SK-N-SH (cell line): Measurements from ENCODE around the gene GARNL3. TPM values are rescaled to one million over a fixed set of nuclear protein-coding genes. Genes with fewer than 3 reads are reported as not detected.

Source experiments
- CTCF ChIA-PET: fragments of 300-600, 350-600 bp; formaldehyde crosslinking; extraction: SDS; loops from one replicate; lab custom pipeline; 2021; lab: Yijun Ruan, JAX
- POLR2A ChIA-PET: fragments of 350-600 bp; sonication (Branson Sonifier 250); formaldehyde crosslinking; extraction: SDS; loops from one replicate; lab custom pipeline; 2020; ENCODE audit warnings: antibody characterized with exemption, inconsistent platforms; lab: Yijun Ruan, JAX
- DNase-seq: peaks from one replicate; pipeline ENCODE4 v3.0.0; 2012
- H2AFZ ChIP-seq: fragments of 200-600 bp; sonication (generic); 2 replicates; pipeline ENCODE4 v1.8.1; 2016; ENCODE audit warnings: antibody characterized with exemption, mild to moderate bottlenecking, low read depth
- H3F3A ChIP-seq: fragments of 200-600 bp; sonication (generic); replicated peaks from 2 replicates; pipeline ENCODE3; 2016; ENCODE audit warnings: antibody characterized with exemption, mild to moderate bottlenecking; ENCODE audit not compliant: insufficient read depth
- H3K27ac ChIP-seq, 2 experiments: fragments of 200-500 bp in 1 of 2; fragments of 200-600 bp in 1 of 2; sonication (Bioruptor generic) in 1 of 2; sonication (generic), shearing (Covaris generic) in 1 of 2; 2 replicates each; pipeline versions ENCODE4 v1.5.1 to v1.6.1; 2014 to 2016; ENCODE audit warnings: low read depth in 2 of 2, inconsistent platforms in 1 of 2, low read length in 1 of 2, mild to moderate bottlenecking in 1 of 2, mixed read lengths in 1 of 2
- H3K27me3 ChIP-seq: fragments of 200-600 bp; sonication (generic), shearing (Covaris generic); 2 replicates; pipeline ENCODE4 v1.6.1; 2016; ENCODE audit warnings: mixed run types; ENCODE audit not compliant: insufficient read depth
- H3K36me3 ChIP-seq, 2 experiments: fragments of 200-500 bp in 1 of 2; fragments of 200-600 bp in 1 of 2; sonication (Bioruptor generic) in 1 of 2; sonication (generic) in 1 of 2; replicated peaks in 1 of 2; 2 replicates each; pipeline versions ENCODE3 to v1.5.1; 2014 to 2016; ENCODE audit warnings: low read length in 1 of 2, mild to moderate bottlenecking in 1 of 2; ENCODE audit not compliant: insufficient read depth in 2 of 2, control insufficient read depth in 1 of 2
- H3K4me1 ChIP-seq, 2 experiments: fragments of 200-500 bp in 1 of 2; fragments of 200-600 bp in 1 of 2; sonication (Bioruptor generic) in 1 of 2; sonication (generic), shearing (Covaris generic) in 1 of 2; 2 replicates each; pipeline versions ENCODE4 v1.5.1 to v1.6.1; 2014 to 2016; ENCODE audit warnings: low read depth in 1 of 2, low read length in 1 of 2, mixed run types in 1 of 2; ENCODE audit not compliant: insufficient read depth in 2 of 2, control insufficient read depth in 1 of 2
- H3K4me2 ChIP-seq: fragments of 200-600 bp; sonication (generic), shearing (Covaris generic); 2 replicates; pipeline ENCODE4 v1.6.1; 2017; ENCODE audit warnings: mixed run types
- H3K4me3 ChIP-seq, 2 experiments: fragments of 200-500 bp in 1 of 2; fragments of 200-600 bp in 1 of 2; sonication (Bioruptor generic) in 1 of 2; sonication (generic), shearing (Covaris generic) in 1 of 2; 2 replicates each; pipeline versions ENCODE4 v1.5.1 to v1.8.1; 2014 to 2016; ENCODE audit warnings: low read depth in 2 of 2, inconsistent platforms in 1 of 2, low read length in 1 of 2, mild to moderate bottlenecking in 1 of 2, mixed read lengths in 1 of 2, moderate library complexity in 1 of 2
- H3K79me2 ChIP-seq: fragments of 200-600 bp; sonication (generic); 2 replicates; pipeline ENCODE4 v1.8.1; 2017; ENCODE audit warnings: mild to moderate bottlenecking; ENCODE audit not compliant: insufficient read depth
- H3K9ac ChIP-seq: fragments of 200-600 bp; sonication (generic); 2 replicates; pipeline ENCODE4 v1.6.1; 2017; ENCODE audit warnings: mixed run types
- H3K9me2 ChIP-seq: fragments of 200-600 bp; sonication (generic); 2 replicates; pipeline ENCODE4 v1.6.1; 2017; ENCODE audit warnings: mixed run types
- H3K9me3 ChIP-seq: fragments of 200-600 bp; sonication (generic); 2 replicates; pipeline ENCODE4 v1.6.1; 2017; ENCODE audit warnings: mixed run types, mild to moderate bottlenecking, moderate library complexity
- H4K20me1 ChIP-seq: fragments of 200-600 bp; sonication (generic); 2 replicates; pipeline ENCODE4 v1.6.1; 2017; ENCODE audit warnings: mild to moderate bottlenecking, mixed run types; ENCODE audit not compliant: insufficient read depth
- CHD2 ChIP-seq: fragments of 150-350 bp; IDR thresholded peaks from 2 replicates; pipeline ENCODE4 v1.6.1; 2018; ENCODE audit warnings: low read length; ENCODE audit not compliant: partially characterized antibody
- CTCF ChIP-seq: fragments of 200-600 bp; sonication (generic); IDR thresholded peaks from 2 replicates; pipeline ENCODE4 v1.6.1; 2017; ENCODE audit warnings: antibody characterized with exemption, mild to moderate bottlenecking, moderate library complexity
- ELF1 ChIP-seq: IDR thresholded peaks from 2 replicates; pipeline ENCODE4 v1.4.0; 2012
- FOSL2 ChIP-seq: IDR thresholded peaks from 2 replicates; pipeline ENCODE4 v1.4.0; 2012; ENCODE audit warnings: low read depth, mild to moderate bottlenecking, moderate library complexity, borderline replicate concordance
- FOXJ3 ChIP-seq: sonication (generic); formaldehyde crosslinking; IDR thresholded peaks from 2 replicates; pipeline ENCODE4 v1.5.1; 2020; ENCODE audit warnings: mild to moderate bottlenecking, missing genetic modification reagents
- GABPA ChIP-seq: IDR thresholded peaks from 2 replicates; pipeline ENCODE4 v1.4.0; 2012; ENCODE audit warnings: low read depth, mild to moderate bottlenecking
- IRF3 ChIP-seq: fragments of 150-350 bp; IDR thresholded peaks from 2 replicates; pipeline ENCODE4 v1.6.1; 2016; ENCODE audit warnings: mild to moderate bottlenecking, low read depth, low read length
- MAX ChIP-seq: IDR thresholded peaks from 2 replicates; pipeline ENCODE4 v1.4.0; 2012; ENCODE audit warnings: low read depth
- MEF2A ChIP-seq: IDR thresholded peaks from 2 replicates; pipeline ENCODE4 v1.4.0; 2012; ENCODE audit warnings: low read depth, borderline replicate concordance
- MXI1 ChIP-seq: IDR thresholded peaks from 2 replicates; pipeline ENCODE4 v1.6.1; 2012; ENCODE audit warnings: mild to moderate bottlenecking, low read depth, low read length, improper control_type of control experiment
- NFIC ChIP-seq: IDR thresholded peaks from 2 replicates; pipeline ENCODE4 v1.4.0; 2012; ENCODE audit warnings: borderline replicate concordance
- NRF1 ChIP-seq: IDR thresholded peaks from 2 replicates; pipeline ENCODE4 v1.6.1; 2012; ENCODE audit warnings: low read depth, mild to moderate bottlenecking, low read length
- PBX3 ChIP-seq: IDR thresholded peaks from 2 replicates; pipeline ENCODE4; 2012
- RCOR1 ChIP-seq: fragments of 150-350 bp; IDR thresholded peaks from 2 replicates; pipeline ENCODE4 v1.6.1; 2017; ENCODE audit warnings: antibody characterized with exemption, low read length
- RFX5 ChIP-seq: IDR thresholded peaks from 2 replicates; pipeline ENCODE4 v1.6.1; 2012; ENCODE audit warnings: mild to moderate bottlenecking, improper control_type of control experiment, low read length
- RXRA ChIP-seq: IDR thresholded peaks from 2 replicates; pipeline ENCODE4 v1.4.0; 2012; ENCODE audit warnings: low read depth, mild to moderate bottlenecking, borderline replicate concordance
- SIN3A ChIP-seq: IDR thresholded peaks from 2 replicates; pipeline ENCODE4 v1.6.1; 2012; ENCODE audit warnings: low read depth, mild to moderate bottlenecking, low read length, moderate library complexity, borderline replicate concordance
- SMC3 ChIP-seq: IDR thresholded peaks from 2 replicates; pipeline ENCODE4 v1.6.1; 2012; ENCODE audit warnings: low read depth, low read length, improper control_type of control experiment
- TEAD4 ChIP-seq: IDR thresholded peaks from 2 replicates; pipeline ENCODE4 v1.4.0; 2012; ENCODE audit warnings: mild to moderate bottlenecking, borderline replicate concordance; ENCODE audit not compliant: insufficient read depth
- USF2 ChIP-seq: fragments of 150-350 bp; IDR thresholded peaks from 2 replicates; pipeline ENCODE4 v1.6.1; 2017; ENCODE audit warnings: antibody characterized with exemption, low read length, low read depth, borderline replicate concordance
- YY1 ChIP-seq: IDR thresholded peaks from 2 replicates; pipeline ENCODE4 v1.4.0; 2012; ENCODE audit warnings: low read depth, mild to moderate bottlenecking
- ZBTB33 ChIP-seq: IDR thresholded peaks from 2 replicates; pipeline ENCODE4 v1.4.0; 2012; ENCODE audit warnings: low read depth, borderline replicate concordance
- WGBS: methylation state at CpG from one replicate; pipeline ENCODE4 v1.1.6; 2017; ENCODE audit warnings: low lambda C conversion rate; 5-methylcytosine and 5-hydroxymethylcytosine counted together
- polyA plus RNA-seq, 3 experiments: library from polyadenylated mRNA; depleted of rRNA; stranded (reverse); fragments of >200 nt; gene quantifications; 2 replicates each; pipeline ENCODE4 v1.2.3, GENCODE V29; 2012

GARNL3 gene
- polyA plus RNA-seq, 1 of the 3 experiments (the other 2 are of a cell fraction), result 9.1 TPM

- CTCF ChIA-PET, result interaction anchor here (0.9 to 1.1 kb wide), 2 partner anchors 14 to 476 kb away, joined by 3 to 4 read pairs; no protein-coding TSS in a partner anchor
- no peaks in the 10 kb centered on the region for H3K9me3 ChIP-seq
These were observed 153.5 kb downstream of the GARNL3 start for GRCh38 chr9:127418037-127418471.

GRCh38 chr9:127419348-127419747, 154.8 kb downstream of the GARNL3 start:
- WGBS, result 100% methylated on average over 1 of the region's 6 CpGs
- H3K4me2 ChIP-seq, result no peak overlapping the region
- no peaks in the 10 kb centered on the region for H3K9me3 ChIP-seq
- H4K20me1 ChIP-seq, result no peaks in the 10 kb centered on the region
- H3K4me1 ChIP-seq, result peaks cover 7 to 19% of the 10 kb centered on the region in 2 experiments; a peak in 2 of 4 replicates
- H3F3A ChIP-seq, result peaks cover 4% of the 10 kb centered on the region
- no peak overlapping the region for H3K4me3 ChIP-seq
- CTCF ChIA-PET, result interaction anchor here (0.8 kb wide), 1 partner anchor 9 kb away, joined by 3 read pairs; no protein-coding TSS in a partner anchor
- no peak overlapping the region for H3K9ac ChIP-seq
- no peak overlapping the region for H2AFZ ChIP-seq
- peaks cover 20% of the 10 kb centered on the region for H3K79me2 ChIP-seq
- TF ChIP-seq USF2 (no peak), CHD2 (no peak), RCOR1 (no peak), PBX3 (no peak), TEAD4 (no peak), SMC3 (no peak), IRF3 (no peak), NRF1 (no peak), CTCF (no peak), MXI1 (no peak), YY1 (no peak), ZBTB33 (no peak), MAX (no peak), ELF1 (no peak), FOXJ3 (CRISPR knock-in tag) (no peak), MEF2A (no peak)
- TF ChIP-seq, all 33 proteins: peak for 0
- no peak for DNase-seq
- Histone ChIP-seq H3K27me3 (no peaks in the 10 kb centered on the region), H3K36me3 (no peaks in the 10 kb centered on the region), H3K9me2 (no peaks in the 10 kb centered on the region), H3K27ac (no peak overlapping the region)
- POLR2A ChIA-PET, result no interaction called here

More at GRCh38 chr9:127418037-127418471, 153.5 kb downstream of the GARNL3 start:
- Histone ChIP-seq H3K36me3 (no peaks in the 10 kb centered on the region), H3K4me2 (no peak overlapping the region), H3F3A (peaks cover 4% of the 10 kb centered on the region), H3K9ac (no peak overlapping the region), H3K27ac (no peak overlapping the region), H4K20me1 (no peaks in the 10 kb centered on the region), H3K27me3 (no peaks in the 10 kb centered on the region), H3K4me3 (no peak overlapping the region), H3K79me2 (peaks cover 14% of the 10 kb centered on the region; the same call in 1 of the 2 replicates), H3K9me2 (no peaks in the 10 kb centered on the region), H3K4me1 (peaks cover 7 to 17% of the 10 kb centered on the region in 2 experiments; a peak in 2 of 4 replicates), H2AFZ (no peak overlapping the region)
- 100% methylated on average over 6 of the region's 12 CpGs for WGBS
- DNase-seq, result peak; percentile 53
- POLR2A ChIA-PET, result no interaction called here
- no peak for TF ChIP-seq SIN3A
- TF ChIP-seq NFIC, result no peak
- TF ChIP-seq RFX5, result no peak
- TF ChIP-seq RXRA, result no peak
- TF ChIP-seq CHD2, result no peak
- TF ChIP-seq NRF1, result no peak
- no peak for TF ChIP-seq ELF1
- TF ChIP-seq FOSL2, result no peak
- TF ChIP-seq GABPA, result no peak
